HG03378 (cell line): ENCODE data around the gene MEGF6.

Source experiments
- ATAC-seq: cut with Tn5 transposase; IDR thresholded peaks from one replicate; pipeline ENCODE4 v1.9.1; 2021; ENCODE audit warnings: mild to moderate bottlenecking, moderate library complexity; ENCODE audit not compliant: unreplicated experiment

The MEGF6 gene

DNA sequence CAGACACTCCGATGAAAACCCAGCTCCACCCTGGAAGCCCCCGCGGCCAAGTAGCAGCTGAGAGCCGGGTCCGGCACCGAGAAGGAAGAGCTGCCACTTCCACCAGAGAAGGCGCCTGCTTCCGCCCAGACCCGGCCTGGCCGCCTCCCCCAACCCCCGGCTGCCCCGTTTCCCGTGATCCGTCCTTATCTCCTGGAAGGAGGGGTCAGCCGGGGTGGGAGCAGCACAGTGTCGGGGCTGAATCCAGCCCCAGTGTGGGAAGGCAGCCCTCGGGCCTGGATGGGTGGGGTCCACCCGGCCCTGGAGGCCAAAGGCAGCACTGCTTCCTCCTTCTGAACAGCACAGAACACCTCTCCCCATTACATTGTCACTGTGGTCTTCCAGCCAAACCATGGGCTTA, 69.4 kb downstream of the MEGF6 start:
- ATAC-seq, result no peak

DNA sequence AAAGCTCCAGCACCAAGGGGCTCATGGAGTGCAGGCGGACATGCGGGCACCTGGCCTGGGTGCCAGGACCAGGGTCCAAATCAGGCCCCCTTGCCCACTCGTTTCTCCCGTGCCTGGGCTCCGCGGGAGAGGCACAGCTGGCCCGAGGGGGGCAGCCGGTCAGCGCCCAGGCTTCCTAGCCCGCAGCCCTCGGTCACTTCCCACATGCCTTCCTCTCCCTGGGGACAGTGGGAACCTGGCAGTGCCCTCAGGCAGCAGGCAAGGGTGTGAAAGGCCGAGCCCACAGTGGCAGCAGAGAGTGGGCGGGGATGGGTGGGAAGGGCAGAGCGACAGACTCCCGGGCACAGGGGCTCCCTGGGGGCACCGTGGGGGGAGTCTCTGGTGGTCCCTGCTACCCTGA, 69.8 kb downstream of the MEGF6 start:
- ATAC-seq, result no peak

DNA sequence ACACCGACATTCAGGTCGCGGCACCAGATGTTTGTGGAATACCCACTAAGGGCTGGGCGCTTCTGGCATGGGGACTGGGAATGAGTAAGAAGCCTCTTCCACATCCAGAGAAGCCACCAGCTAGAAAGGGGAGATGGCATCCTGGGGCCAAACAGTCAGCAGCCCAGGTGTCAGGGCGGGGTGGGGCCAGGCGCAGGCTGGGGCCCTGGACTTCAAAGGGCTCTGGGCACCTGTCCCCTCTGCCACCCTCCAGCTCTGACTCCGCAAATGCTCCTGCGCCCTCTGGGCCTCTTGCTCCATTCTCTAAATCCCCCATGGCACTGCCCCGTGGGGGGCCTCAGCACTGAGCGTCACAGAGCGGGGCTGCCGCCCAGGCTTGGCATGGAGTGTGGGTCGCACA, 70.4 kb downstream of the MEGF6 start:
- ATAC-seq, result no peak

DNA sequence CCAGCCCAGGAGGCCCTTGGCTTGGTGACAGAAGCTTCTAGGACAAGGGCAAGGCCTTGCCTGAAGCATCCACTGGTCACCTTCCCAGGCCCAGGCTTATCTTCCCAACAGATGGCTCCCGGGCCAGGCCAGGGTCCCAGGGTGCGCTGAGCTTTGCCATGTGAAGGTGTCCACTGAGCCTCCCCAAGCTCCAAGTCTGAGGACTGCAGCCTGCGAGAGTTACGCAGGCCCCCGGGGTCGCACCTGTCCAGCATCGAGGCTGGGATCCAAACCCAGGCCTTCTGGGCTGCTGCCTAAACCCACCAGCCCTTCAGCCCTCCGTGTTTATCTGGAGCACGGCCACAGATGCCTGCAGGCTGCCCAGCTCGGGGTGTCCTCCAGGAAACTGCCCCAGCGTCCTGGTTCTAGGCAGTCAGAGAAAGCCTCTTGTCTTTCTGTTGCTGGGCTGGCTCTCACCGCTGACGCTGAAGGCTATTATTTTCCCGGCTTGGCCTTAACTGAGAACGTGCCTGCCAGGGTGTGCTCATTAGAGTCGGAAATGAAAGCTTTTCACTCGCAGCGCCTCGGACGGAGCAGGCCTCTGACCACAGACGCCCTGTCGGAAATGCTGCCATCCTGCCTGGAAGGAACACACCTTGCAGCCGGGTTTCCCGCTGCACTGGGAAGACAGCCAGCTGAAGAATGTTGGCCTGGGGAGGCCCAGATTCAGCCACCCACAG, 71.4 kb downstream of the MEGF6 start:
- ATAC-seq, result no peak

DNA sequence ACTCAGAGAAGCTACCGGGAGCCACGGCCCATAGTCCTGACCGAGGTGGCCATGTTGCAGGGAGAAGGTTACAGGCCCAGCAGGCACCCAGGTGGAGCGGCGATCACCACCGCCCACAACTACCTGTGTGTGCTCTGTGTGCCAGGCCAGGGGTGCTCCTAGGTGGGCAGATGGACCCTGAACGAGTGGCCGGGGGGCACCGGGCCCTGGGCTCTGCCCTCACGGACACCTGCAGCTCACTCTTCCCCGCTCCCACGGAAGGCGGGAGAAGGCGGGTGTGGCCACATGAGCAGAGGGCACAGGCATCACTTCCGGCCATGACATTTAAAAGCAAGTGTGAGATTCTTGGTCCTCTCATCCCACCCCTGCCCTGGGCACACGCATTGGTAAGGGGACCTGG, 73.9 kb downstream of the MEGF6 start:
- ATAC-seq, result no peak

DNA sequence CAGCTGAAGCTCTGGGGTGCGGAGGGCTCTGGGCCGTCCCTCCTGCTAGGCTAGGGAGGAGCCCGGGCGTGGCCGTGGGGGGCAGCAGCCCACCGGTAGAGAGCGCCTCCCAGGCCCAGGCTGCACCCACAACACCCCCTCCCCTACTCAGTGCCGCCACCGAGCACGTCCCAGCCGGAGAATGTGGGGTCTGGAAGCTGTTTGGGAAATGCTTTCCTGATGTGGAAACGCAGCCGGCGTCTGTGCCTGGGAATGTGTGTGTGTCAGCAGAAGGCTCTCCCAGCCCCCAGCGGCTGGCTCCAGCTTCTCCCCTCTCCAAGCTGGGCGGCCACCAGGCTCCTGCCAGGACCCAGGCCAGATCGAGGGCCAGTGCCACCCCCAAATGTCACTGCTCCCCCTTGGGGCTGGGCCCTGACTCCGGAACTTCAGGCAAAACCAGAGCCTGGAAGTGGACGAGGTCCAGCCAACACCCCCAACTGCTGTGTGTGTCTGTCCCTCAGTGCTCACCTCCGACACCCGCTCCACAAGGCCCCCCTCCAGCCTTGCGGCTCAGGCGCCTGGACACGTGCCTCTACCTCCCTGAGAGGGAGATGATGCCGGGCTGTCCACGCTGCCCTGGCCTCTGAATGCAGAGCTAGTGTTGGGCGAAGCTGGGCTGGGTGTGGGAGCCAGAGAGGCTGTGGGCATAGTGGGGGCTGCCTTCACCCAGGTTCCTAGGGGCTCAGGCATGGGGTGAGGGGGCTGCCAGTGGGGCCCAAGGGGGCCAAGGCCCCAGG, 74.7 kb downstream of the MEGF6 start:
- no peak for ATAC-seq

DNA sequence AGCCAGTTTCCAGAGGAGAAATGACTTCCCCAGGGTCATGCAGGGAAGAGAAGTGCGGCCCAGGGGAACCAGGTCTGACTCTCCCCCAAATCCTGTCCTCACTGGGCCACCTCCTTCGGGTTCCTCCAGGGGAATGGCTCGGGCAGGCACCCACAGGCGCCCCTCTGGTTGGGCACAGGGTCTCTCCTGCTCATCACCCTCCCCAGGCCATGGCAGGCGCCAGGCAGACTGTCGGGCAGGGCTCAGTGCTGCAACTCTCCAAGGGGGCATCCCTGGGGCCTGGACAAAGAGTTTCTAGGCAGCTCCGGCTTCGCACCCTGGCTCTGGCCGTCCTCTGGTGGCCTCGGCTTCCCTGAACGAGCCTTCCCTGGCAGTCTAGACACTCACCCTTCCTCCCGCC, 75.6 kb downstream of the MEGF6 start:
- no peak for ATAC-seq

DNA sequence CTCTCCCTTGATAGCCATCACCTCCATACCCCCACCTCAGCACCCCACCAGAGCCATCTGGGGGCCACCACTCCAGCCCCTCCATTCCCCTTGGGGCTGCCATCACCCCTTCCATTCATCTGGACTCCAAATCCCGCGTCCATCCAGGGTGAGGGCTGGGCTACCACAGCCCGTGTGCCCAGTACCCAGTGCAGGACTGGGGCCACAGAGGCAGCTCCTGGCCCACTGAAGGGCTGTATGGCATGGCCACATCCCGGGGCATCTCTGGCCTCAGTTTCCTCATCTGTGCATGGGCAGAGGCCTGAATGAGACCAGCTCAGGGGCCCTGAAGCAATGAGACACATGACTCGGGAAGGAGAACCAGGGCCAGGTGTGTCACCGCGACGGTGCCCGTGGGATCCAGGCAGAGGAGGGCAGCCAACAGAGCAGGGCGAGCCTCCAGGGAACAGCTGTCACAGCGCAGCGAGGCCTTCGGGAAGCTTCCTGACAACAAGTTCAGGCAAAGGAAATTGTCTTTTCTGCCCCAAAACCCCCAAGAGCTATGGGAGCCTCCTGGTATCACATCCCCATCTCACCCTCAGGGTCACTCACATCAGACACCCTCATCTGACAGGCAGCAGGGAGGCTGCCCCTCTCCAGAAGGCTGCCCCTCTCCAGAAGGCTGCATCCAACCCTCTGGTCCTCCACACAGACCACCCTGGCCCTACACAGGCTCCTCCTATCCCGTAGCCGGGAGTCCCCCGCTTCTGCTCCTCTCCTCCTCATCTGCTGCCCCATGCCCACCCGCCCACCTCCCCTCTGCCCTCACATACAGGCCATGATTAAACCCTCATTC, 76.3 kb downstream of the MEGF6 start:
- ATAC-seq, result no peak

DNA sequence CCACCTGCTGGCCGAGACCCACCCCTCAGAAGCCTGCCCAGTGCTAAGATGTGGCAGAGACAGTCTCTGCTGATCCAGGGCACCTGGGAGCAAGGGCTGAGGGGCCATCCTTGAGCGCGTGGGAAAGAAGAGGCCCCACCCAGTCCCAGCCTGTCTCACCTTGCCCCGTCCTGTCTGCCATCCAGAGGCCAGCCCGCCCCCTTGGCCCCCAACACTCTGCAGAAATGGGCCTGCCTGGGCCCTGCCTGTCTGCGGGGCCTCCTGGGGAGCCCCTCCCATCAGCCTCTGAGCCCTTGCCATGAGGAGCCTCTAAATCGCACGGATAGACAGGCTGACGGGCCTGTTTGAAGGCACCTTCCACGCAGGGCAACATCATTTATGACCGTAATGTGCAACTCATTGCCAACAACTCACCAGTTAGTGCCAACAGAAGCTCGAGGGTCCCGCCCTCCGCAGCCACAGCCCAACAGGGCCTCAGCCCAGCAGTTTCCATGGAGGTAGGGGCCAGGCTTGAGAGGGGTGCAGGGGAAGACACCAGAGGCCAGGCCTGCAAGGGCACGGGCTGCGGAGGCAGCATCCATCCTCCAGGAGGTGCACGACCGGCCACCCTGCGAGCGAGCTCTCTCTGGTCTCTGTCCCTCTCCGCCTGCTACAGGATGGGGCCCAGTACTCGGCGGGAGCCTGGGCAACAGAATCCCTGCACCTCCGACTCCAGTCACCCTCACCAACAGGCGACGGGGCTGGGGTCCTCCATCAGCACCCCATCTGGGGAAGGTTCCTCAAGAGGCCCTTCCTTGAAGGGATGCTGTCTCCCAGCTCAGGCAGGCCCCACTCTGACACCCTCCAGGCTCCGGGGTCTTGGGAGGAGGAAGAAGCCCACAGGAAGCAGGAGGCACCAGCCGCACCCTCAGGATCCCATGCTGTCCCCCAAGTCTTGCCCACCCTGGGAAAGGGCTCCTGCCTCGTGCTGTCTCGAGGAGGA, 78.0 kb downstream of the MEGF6 start:
- ATAC-seq, result no peak

DNA sequence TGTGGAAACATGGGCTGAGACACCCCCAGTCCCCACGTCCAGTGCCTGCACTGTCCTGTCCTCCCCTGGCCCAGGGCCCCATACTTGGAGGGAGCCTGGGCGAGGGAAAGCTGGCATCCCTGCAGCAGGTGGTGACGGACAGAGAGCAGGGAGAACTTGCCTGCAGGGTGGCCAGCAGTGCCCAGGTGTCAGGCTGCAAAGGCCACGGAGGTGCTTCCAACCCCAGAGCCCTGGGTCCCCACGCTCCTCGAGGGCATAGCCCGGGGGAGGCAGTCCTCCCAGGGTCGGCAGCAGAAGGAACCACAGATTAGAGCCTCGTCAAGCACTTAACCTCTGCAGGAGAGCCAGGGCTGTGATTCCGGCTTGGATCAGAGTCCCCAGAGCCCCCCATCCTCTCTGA, 79.4 kb downstream of the MEGF6 start:
- no peak for ATAC-seq

DNA sequence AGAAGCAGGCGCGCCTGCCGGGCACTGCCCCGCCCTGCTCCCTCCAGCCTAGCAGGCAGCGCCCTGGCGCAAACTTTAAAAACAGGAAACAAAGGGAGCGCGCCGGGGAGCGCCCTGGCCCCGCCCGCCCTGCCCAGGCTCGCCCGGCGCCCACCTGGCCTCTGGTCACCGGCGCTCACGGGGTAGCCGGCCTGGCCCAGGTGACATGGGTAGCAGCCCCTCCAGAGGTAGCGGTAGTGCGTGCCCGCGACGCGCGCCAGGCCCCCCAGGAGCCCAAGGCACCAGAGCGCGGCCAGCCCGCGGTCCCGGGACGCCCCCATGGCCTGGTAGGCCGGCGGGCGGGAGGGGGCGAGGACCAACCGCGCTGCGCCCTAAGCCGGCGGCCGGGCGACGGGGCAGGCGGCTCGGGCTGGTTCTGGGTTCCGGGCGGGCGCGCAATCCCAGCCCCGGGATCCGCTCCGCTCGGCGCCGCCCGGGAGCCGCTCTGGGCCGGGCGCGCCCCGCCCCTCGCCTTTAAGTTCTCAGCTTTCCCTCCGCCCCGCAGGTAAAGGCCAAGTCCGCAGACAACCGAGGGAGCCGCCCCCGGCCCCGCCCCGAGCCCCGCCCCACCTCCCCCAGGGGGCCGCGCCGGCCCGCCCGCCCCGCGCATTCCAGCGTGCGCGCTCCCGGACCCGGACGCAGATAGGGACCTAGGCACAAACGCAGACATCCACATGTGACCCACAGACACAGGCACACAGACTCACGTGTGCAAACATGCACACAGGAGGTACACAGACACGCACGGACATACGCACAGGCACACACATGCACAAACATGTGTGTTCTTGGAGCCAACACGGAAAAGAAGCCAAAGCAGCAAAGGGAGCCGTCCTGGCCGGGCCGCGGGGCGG, 80.1 kb downstream of the MEGF6 start:
- no peak for ATAC-seq

DNA sequence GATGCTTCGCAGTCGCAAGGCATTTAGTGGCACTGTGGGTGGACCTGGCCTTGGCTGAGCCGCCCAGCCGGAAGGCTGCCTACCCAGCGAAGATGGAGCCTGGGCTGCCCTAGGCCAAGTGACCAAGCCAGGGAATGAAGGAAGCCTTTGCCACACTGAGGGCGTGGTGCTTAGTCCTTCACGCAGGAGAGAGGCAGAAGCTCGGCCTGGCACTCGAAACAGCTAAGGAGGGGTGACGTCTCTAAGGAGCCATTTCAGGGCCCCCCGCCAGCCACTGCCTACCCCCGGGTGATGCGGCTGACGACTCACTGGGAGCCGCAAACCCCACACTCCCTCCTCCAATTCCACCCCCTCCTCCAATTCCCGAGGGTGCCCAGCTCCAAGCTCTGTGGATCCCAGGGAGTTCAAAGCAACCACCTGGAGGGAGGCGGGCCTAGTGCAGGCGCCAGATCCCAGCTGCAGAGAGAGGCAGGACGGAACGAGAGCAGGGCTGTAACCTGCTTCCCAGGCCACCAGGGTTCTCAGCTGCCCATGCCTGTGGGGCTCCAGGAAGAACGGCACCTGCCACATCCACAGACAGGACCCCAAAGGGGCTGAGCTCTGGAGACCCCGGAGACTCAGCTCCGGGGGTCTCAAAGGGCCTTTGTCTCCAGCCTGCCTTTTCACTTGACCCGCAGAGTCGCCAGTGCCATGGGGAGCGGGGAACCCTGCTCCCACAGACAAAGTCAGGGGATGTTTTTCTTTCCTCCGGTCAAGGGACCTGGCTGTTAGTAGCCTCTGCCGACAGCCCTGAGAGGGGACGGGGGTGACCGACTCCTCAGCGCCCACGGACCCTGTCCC, 81.0 kb downstream of the MEGF6 start:
- ATAC-seq, result no peak

DNA sequence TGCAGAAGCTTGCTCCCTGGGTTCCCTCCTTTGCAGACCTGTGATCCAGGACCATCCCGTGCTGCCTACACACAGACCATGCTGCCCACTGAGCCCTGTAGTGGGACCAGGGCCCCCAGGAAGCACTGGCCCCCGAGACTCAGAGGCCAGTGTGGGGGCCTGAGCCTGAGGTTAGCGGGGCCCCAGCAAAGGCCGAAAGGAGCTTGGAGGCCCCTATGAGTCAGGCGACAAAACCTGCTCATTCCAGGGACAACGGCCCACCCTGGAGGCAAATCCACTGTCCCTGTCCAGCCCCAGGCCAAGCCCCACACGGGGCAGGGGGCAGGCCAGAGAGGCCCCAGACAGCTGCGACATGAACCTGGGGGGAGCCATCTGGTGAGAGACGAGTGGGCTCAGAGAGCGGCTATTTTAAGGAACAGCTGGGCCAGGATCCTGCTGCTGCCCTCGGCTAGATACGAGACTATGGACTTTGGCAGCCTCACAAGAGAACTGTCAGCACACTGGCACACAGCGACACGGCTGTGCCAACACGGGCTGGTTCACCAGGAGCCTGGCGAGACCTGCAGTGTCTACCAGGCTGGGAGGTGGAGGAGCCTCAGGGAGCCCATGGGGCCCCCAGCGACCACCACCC, 82.1 kb downstream of the MEGF6 start:
- no peak for ATAC-seq

DNA sequence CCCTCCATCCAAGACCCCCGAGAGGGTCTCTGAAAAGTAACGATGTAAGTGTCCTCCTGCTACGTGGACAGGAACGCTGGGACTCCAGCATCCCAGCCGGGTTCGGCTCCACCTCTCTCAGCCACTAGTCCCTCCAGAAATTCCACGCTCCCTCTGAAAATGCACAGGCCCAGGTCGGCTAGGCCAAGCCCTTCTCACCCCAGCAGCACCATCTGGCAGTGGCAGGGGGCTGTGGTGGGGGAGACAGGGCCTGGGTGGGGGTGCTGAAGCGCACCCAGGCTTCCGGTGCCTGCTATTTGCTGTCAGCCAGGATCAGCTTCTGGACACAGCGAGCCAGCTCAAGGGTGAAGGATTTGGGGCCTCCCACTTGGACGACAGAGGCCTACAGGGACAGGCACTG, 83.5 kb downstream of the MEGF6 start:
- ATAC-seq, result no peak

DNA sequence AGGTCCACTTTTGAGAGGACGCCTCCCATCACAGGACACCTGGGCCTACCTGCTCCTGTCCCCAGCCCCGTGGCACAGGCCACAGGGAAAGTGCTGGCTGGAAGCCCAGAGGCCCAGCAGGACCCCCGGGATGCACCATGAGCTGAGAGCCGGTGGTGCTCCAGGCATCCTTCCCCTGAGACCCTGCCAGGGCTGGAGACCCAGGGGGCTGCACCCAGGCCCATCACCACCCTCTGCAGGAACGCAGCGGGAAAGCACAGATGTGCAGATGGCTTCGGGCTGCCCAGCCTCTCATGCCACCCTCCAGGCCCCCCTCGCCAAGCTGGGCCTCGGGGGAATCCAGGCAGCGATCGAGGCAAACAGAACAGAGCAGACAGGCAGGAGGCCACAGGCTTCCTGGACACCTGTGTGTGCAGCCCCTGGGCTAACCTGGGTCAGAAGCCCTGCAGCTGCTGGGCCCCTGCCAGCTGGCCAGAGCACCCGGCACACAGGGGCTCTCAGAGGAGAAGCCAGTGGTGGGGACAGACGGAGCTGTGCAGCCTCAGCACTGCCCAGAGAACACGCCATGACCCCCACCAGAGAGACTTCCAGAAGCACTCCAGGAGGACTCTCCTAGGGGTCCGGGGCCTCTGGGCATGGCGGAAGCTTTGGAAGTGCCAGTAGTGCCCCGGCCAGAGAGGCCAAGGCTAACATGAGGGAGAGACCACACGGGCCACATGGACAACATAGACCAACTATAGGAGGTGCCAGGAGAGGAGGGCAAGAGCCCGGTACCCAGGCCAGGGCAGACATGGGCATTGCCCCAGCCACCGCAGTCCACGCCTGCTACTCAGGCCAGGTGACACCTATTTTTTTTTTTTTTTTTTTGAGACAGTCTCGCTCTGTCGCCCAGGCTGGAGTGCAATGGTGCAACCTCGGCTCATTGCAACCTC, 85.5 kb downstream of the MEGF6 start:
- no peak for ATAC-seq

DNA sequence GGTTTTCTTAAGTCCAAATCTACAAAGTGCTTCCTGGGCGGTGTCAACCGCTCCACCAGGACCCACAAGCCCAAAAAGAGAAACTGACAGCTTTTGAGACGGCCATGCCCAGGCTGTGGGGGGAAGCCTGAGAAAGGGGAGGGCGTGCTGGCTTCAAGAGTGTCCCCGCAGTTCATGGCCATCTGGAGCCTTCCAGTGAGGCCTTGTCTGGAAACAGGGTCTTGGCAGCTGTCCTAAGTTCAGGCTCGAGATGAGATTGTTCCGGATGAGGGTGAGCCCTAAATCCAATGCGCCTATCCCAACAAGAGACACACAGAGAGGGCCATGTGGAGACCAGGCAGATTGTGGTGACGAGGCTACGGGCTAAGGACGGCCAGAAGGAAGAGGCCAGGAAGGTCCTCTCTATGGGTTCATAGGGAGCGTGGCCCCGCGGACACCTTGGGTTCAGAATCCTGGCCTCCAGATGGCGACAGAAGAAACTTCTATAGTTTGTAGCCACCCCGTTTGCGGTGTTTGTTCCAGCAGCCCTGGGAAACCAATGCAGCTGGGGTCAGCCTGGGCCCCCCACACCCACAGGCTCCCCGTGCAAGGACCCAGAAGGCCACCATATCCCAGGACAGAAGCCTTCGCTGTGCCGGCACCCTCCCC, 86.6 kb downstream of the MEGF6 start:
- no peak for ATAC-seq

DNA sequence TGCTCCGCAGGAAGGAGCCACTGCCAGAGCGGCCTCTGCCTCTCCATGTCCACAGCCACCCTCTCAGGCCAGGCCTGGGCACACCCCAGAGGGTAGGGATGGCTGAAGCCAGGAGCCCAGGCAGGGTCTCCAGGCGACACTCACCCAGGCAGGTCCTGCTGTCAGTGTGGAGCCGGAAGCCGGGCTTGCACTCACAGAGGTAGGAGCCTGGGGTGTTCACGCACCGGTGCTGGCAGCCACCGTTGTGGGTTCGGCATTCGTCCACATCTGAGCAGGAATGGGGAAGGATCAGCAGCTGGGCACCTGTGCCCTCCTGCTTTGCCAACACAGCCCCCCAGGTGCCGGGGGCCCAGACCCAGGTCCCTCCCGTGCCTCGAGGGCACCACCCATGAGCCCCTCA, 87.3 kb downstream of the MEGF6 start:
- ATAC-seq, result no peak
